Fibroblast of skin of scalp (primary cell): ENCODE results near the gene PACS2.
A peak's percentile ranks its signal among the peaks of the same experiment; 100 is the strongest.
"Not testable (repeated sequence)": the region's sequence is repeated elsewhere in the genome, so short reads cannot be mapped to it uniquely, and the experiment has no call there.

Experiments used
- DNase-seq: peaks from one replicate; pipeline ENCODE4 v3.0.0-alpha.2; 2013

The PACS2 gene

DNA sequence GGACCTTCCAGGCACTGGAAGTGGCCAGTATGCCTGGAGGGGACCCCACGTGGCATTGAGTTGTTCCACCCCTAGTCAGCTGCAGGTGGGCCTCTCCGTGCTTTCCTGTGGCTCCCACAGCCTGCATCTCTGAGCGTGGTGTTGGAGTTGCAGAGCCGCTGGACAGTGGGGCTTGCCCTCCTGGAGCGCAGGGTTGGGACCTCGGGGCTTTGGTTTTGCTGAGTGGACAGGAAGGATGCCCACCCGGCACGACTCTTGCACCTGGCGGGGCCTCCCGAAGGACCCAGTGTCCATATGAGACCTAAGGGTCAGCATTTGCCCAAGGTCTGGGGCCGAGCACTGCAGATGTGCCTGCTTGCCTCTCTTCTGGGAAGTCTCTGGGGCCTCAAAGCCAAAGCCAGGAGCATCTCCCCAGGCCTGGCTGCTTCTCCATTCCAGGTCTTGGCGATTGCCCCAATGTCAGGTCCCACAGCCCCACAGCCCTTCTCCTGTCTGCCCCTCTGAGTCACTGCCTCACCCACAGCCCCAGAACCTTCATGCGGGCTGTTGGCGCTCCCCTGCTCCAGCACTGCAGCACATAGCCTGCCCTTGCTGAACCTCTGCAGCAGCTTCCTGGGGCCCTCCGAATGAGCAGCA lies 1.5 kb downstream of the PACS2 start:
- no peak for DNase-seq

DNA sequence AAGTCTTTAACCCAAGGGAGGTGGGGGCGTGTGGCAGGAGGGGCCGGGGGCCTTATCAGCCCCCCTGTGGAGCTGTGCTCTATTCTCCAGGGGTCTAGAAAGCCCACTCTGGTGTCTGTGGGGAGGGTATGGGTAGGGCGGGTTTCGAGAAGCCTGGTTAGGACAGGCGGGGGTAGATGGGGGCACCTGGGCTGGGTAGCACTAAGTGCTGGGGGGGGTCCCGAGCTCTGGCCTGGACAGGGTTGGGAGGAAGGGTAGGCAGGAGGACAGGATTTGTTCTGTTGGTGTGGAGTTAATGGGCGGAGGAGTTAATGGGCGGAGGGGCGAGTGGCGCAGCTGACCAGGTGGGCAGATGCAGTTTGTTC lies 2.0 kb downstream of the PACS2 start:
- DNase-seq, result no peak

GRCh38 chr14:105316968-105317510 lies 2.5 kb downstream of the PACS2 start:
- no peak for DNase-seq

DNA sequence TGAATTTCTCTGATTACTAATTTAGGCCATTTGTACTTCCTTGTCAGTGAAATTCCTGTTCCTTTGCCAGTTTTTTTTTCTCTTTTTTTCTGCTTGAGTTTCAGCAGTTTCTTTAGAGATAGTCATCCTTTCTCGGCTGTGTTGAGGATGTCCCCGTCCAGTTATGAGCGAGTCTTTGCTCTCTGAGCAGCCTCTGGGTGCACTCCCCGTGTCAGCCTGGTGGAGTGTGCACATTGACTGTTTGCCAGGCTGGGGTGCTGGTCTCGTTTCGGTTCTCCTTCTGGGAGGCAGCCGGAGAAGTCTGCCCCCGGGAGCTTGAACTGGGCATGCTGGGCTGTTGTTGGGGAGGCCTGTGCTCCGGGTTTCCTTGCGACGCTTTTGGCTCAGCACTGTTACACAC lies 3.0 kb downstream of the PACS2 start:
- DNase-seq, result peak; percentile 41

DNA sequence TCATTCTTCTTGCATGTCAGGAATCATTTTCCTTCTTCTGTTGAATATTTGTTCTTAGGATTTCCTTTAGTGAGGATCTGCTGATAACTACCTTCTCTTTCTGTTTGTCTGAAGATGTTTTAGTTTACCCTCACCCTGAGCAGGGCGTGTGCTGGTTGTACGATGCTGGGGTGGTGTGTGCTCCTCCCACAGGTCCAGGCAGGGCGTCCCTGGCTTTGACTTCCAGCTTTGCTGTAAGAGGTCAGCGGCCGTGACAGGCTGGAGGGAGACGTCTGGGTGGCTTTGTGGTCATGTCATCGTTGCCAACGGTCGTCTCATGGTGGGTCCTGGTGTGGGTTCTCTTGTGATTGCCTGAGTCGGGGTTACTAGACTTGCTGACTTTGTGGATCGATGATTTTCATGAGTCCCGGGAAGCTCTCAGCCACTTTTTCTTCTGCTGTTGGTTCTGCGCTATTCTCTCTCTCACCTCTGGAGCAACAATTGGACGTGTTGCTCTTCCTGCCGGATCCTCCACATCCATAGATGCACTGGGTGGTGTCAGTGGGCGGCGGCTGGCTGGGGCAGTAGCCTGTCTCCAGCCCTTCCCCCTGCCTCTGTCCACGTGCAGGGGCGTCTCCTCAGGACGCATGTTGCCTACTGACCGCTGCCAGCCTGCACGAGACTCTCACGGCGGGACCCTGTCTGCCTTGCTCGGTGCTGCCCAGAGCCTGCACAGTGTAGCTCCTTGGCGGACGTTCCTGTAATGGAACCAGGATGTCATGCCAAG lies 8.4 kb downstream of the PACS2 start:
- no peak for DNase-seq

GRCh38 chr14:105323663-105324062 lies 9.1 kb downstream of the PACS2 start:
- DNase-seq, result no peak

DNA sequence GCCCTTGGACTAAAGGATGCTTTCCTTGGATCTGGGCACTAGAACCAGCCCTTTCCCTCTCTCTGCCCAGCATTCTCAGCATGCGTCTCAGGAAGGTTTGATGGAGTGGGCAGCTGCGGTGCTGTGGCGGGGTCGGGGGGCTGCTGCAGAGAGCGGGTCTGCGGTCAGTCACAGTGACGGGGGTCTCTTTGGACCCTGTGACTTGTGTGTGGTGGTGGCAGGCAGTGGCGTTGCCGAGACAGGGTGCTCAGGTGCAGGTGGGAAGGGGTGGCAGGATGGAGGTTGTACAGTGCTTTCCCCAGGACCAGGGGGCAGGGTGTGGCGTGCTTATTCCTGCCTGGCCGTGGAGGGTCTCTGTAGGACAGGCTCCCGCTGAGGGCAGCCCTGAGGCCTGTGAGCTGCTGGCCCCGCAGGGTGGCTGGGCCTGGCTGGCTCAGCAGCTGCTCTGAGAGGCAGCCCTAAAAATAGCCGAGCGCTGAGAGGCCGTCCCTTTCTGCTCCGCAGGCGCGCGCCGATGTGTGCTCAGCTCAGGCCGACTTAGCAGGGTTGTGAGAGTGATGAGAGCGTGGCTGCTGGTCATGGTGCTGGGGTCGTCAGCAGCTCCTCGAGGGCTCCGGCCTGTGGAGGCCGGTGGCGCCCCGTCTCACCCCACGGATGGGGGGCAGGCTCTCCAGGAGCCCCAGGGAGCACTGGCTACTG lies 9.7 kb downstream of the PACS2 start:
- DNase-seq, result peak; percentile 19

GRCh38 chr14:105324871-105325270 lies 10.3 kb downstream of the PACS2 start:
- DNase-seq, result no peak

GRCh38 chr14:105325303-105325702 lies 10.8 kb downstream of the PACS2 start:
- no peak for DNase-seq

GRCh38 chr14:105325716-105326567 lies 11.4 kb downstream of the PACS2 start:
- no peak for DNase-seq

DNA sequence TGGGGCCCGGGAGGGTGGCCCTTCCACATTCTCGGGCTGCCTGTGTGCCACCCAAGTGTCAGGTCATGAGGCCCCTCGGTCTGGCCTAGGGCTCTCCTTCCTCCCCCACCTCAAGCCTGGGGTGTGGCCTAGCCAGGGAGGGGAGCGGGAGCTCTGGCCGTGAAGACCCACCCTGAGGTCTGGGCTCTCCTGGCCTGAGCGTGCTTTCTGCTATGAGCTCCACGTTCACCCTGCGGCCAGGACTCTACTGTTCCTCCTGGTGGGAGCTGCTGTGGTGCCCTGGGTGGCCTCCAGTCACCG lies 12.0 kb downstream of the PACS2 start:
- DNase-seq, result no peak

DNA sequence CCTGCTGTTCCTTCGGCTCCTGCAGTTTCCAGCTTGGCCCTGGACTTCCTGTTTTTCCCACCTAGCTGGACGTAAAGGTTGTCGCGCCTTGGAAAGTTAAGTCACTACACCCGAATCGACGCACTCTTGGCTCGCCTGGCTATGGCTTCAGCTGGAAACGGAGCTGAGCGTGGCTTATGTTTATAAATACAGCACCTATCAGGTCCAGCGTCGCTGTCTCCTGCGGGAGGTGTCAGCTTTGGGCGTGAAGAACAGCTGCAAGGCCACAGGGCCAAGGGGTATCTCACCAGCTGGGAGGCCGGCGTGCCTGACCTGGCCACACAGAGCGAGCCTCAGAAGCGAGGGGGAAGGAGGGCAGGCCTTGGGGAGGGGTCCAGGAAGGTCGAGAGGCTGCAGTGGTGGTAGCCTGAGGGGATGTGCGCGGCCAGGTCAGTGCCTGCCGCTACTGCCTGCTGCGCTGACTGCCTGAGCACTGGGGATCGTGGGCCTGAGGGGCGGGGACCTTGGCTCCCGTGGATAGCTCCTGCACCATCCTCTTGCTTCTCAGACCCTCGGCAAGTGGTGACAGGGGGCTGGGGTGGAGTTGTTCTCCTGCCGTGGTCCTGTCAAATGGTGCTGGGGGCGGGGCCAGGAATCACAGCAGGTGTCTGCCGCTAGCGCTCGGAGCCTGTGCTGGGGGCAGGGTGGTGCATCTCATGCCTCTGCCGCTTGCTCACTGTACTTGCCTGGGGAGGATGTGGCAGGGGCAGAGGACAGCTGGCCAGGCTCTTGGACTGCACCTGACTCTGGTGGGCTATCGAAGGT lies 12.5 kb downstream of the PACS2 start:
- DNase-seq, result no peak

GRCh38 chr14:105327695-105328045 lies 13.1 kb downstream of the PACS2 start:
- not testable (repeated sequence) for DNase-seq

GRCh38 chr14:105328070-105328677 lies 13.6 kb downstream of the PACS2 start:
- DNase-seq, result no peak

GRCh38 chr14:105328678-105329390 lies 14.3 kb downstream of the PACS2 start:
- no peak for DNase-seq

GRCh38 chr14:105329411-105330150 lies 15.0 kb downstream of the PACS2 start:
- DNase-seq, result no peak

- DNase-seq, result peak; percentile 34
These were observed 15.9 kb downstream of the PACS2 start for GRCh38 chr14:105330491-105330895.

DNA sequence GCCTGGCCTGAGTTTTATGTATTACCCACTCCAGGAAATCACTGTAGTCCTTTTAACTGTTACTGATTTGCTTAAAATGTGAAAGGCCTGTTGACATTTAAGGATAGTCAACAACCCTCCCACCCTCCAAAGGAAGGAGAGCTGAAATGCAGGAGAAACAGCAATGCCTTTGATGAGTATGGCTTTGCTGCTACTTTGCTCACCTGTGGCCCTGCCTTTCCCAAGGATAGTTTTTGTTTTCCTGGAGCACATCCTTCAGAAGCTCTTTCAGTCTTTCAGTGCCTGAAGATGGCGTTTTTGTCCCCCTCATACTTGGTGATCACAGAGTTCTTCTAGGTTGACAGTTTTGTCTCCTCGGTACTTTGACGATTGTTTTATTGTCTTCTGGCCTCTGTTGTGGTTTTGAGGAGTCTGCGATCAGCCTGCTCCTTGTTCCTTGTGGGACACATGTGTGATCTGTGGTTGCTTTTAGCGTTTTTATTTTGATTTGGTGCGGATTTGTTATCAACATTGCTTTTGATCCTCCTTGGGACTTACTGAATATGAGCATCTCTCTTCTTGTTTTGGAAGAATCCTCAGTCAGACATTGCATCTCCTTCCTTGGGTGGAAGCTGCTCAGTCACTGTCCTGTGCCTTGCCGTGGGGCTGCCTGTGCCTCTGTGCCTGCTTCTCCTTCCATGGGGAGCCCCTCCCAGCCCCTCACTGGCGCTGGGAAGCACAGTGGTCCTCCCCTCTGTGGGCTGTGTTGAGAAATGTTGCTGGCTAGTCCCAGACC lies 17.2 kb downstream of the PACS2 start:
- no peak for DNase-seq

DNA sequence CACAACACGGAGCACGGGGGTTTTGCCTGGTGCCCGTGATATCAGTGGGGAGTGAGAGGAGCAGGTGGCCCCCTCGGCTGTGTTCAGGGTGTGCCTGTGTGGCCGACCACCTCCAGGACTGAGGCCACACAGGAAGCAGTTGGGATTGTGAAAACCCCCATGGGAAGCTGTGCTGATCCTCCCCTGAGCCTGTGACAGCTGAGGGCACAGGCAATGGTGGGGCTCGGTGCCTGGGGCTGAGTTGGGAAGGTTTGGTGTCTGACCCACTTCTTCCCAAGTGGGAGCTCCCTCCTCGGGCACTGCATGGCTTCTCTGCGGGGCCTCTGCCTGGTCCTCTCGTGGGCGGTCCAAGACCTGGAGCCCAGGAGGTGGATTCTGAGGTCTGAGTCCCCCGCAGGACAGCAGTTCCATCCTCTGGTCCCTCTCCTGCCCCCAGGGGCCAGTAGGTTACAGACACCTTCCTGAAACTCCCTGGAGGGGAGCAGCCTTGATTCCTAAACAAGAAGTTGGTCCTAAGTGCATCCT lies 17.9 kb downstream of the PACS2 start:
- DNase-seq, result no peak
